GM12875 (cell line): ENCODE data around the gene CTCFL.

Experiments used
- H3K4me3 ChIP-seq: one replicate; pipeline ENCODE4 v1.5.1; 2011; ENCODE audit warnings: low read depth, low read length, control low read depth
- CTCF ChIP-seq: IDR thresholded peaks from 2 replicates; pipeline ENCODE4 v1.5.1; 2011; ENCODE audit warnings: low read depth, mild to moderate bottlenecking, control low read depth, inconsistent platforms, low read length, moderate library complexity, borderline replicate concordance; ENCODE audit not compliant: insufficient read depth

CTCFL gene

GRCh38 chr20:57543754-57544153 is 18.8 kb upstream of the CTCFL start:
- no peak overlapping the region for H3K4me3 ChIP-seq
- no peak for TF ChIP-seq CTCF

- no peak for TF ChIP-seq CTCF
- no peak overlapping the region for H3K4me3 ChIP-seq
Measured at GRCh38 chr20:57540890-57541580, 16.1 kb upstream of the CTCFL start.

GRCh38 chr20:57539889-57540288 is 14.9 kb upstream of the CTCFL start:
- TF ChIP-seq CTCF, result no peak
- no peak overlapping the region for H3K4me3 ChIP-seq

- no peak overlapping the region for H3K4me3 ChIP-seq
- no peak for TF ChIP-seq CTCF
Measured at GRCh38 chr20:57537822-57538221, 12.9 kb upstream of the CTCFL start.

GRCh38 chr20:57536771-57537724 is 12.1 kb upstream of the CTCFL start:
- H3K4me3 ChIP-seq, result no peak overlapping the region
- TF ChIP-seq CTCF, result no peak

- no peak overlapping the region for H3K4me3 ChIP-seq
- no peak for TF ChIP-seq CTCF
Measured at GRCh38 chr20:57536120-57536708, 11.3 kb upstream of the CTCFL start.
